ENCODE measurements around the gene ASTN1.

DNA sequence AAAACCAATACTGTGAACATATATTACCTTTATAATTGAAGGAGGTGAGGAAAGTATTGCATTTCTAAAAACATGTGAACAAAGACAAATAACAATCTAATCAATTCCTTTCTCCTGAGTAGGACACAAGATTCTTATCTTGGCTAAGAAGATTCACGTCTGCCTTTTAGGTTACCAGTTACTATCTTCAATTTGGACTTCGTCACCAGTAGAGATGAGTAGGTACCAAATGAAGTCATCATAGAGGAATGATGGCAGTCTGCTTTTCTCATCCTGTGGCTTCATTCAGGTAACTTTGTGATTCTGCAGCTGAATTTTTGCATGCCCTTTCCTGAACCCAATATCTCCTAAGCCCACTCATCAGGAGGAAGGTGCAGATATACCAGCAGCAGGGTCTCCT, 32.4 kb downstream of the ASTN1 start:
- TF ChIP-seq ZNF629 (tag by site-specific recombination; IDR thresholded peaks at IDR 0.05) (no peak), ZNF610 (tag by site-specific recombination; IDR thresholded peaks at IDR 0.05; ENCODE audit: borderline replicate concordance) (no peak), REPIN1 (tag by site-specific recombination; IDR thresholded peaks at IDR 0.05; ENCODE audit: low read depth) (no peak), MZF1 (tag by site-specific recombination; IDR thresholded peaks at IDR 0.05; ENCODE audit: borderline replicate concordance) (no peak), ZNF707 (tag by site-specific recombination; IDR thresholded peaks at IDR 0.05) (no peak), ZNF114 (tag by site-specific recombination; IDR thresholded peaks at IDR 0.05) (no peak)
- TF ChIP-seq, protein P1, sequence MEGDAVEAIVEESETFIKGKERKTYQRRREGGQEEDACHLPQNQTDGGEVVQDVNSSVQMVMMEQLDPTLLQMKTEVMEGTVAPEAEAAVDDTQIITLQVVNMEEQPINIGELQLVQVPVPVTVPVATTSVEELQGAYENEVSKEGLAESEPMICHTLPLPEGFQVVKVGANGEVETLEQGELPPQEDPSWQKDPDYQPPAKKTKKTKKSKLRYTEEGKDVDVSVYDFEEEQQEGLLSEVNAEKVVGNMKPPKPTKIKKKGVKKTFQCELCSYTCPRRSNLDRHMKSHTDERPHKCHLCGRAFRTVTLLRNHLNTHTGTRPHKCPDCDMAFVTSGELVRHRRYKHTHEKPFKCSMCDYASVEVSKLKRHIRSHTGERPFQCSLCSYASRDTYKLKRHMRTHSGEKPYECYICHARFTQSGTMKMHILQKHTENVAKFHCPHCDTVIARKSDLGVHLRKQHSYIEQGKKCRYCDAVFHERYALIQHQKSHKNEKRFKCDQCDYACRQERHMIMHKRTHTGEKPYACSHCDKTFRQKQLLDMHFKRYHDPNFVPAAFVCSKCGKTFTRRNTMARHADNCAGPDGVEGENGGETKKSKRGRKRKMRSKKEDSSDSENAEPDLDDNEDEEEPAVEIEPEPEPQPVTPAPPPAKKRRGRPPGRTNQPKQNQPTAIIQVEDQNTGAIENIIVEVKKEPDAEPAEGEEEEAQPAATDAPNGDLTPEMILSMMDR (tag by site-specific recombination; IDR thresholded peaks at IDR 0.05) = no peak
